Nucleus accumbens (tissue), 56 donors: Measurements from ENCODE around the gene TJAP1.
A peak's percentile ranks its signal among the peaks of the same experiment; 100 is the strongest.

Source experiments
- DNase-seq, 56 donors: peaks; one replicate each; lab custom pipeline; 2025; lab: John Stamatoyannopoulos, UW

The TJAP1 gene

DNA sequence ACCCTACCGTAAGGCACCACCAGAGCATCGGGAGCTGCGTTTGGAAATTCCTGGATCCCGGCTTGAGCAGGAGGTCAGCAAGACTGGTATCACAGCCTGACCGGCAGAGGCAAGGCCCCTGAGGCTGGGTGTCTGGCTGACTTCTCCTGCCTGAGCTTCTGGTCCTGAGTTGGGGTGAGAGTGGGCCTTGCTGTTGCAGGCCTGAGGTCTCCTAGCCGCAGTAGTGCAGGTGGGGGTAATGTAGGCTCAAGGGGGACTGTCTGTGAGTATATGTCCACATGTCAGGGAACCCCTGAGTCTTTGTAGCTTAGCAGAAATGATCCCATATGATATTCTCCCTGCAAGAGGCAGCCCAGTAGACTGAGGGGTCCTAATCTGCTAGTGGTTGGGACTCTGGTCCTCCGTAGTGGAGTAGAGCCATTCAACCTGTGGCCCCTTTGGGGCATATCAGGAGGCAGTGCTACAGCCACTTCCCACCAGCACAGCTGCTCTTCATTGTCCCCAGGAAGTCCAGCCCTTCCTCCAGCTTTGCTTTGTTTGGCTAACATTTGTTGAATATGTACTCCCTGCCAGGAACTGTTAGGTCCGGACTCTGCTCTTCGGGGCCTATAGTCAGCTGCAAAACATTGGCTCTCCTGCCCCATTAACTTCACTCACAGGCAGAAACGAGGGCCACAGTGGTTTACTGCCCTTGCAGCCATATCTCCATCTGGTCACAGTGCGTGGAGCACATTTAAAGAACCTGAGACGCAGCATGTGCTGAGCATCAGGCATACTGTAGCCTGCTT is 21.9 kb downstream of the TJAP1 start:
- DNase-seq, result no peak

DNA sequence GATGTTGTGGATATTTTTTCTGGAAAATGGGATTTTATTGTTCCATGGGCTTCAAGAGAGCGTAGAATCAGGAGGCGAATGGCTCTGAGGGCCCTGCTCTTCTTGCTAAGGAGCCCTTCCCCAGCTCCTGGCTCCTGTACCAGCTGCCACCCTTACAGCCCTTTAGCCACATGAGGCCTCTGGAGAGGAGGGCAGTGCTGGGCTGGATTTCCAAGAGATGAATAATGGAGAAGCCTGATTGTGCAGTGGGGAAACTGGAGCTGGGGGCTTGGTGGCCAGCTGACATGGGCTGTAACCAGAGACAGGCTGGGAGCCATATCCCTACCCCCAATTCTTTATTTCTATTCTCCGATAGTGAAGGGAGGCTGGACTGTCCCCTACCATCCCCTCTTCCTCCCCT is 23.6 kb downstream of the TJAP1 start:
- no peak for DNase-seq

DNA sequence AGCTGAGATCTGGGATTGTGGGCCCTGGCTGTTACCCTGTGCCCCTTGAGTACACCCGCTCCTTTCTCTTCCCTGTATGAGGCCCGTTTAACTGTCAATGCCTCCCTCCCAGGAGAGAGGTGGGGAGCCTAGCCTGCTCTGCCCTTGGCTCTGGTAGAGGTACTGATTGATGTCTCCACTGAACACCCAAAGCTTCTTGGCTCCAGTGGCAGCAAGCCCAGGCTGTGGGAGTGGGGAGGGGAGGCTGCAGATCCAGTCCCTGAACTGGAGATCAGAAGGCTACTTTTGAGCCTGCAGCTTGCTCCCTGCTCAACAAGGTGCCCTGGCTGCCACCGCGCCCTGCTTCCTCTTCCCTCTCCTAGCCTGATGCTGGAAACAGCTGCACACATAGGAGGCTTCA is 25.3 kb downstream of the TJAP1 start:
- DNase-seq, result no peak

DNA sequence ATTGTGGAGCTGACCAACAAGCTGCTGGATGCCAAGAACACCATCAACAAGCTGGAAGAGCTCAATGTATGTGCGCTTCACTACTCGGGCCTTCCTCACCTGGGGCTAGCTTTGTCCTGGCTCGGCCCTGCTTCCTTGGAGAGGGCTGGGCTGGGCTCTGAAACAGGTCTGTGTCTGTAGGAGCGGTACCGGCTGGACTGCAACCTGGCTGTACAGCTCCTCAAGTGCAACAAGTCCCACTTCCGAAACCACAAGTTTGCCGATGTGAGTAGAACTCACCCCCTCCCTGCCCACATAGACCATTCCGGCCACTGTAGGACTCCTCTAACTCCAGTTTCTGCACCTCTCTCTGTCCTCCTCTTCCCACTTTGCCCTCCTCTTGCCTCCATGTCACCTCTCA is 26.1 kb downstream of the TJAP1 start:
- no peak for DNase-seq

DNA sequence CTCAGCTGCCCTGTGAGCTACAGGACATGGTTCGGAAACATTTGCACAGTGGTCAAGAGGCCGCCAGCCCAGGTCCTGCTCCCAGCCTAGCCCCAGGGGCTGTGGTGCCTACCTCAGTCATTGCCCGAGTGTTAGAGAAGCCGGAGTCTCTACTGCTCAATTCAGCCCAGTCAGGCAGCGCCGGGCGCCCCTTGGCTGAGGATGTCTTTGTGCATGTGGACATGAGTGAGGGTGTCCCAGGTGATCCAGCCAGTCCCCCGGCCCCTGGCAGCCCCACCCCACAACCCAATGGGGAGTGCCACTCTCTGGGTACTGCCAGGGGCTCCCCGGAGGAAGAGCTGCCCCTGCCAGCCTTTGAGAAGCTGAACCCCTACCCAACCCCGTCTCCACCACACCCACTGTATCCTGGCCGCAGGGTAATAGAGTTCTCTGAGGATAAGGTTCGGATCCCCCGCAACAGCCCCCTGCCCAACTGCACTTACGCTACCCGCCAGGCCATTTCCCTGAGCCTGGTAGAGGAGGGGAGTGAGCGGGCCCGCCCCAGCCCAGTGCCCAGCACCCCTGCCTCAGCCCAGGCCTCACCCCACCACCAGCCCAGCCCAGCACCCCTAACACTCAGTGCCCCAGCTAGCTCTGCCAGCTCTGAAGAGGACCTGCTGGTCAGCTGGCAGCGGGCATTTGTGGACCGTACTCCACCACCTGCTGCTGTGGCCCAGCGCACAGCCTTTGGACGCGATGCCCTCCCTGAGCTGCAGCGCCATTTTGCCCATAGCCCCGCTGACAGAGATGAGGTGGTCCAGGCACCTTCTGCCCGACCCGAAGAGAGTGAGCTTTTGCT is 27.6 kb downstream of the TJAP1 start:
- DNase-seq, result no peak

DNA sequence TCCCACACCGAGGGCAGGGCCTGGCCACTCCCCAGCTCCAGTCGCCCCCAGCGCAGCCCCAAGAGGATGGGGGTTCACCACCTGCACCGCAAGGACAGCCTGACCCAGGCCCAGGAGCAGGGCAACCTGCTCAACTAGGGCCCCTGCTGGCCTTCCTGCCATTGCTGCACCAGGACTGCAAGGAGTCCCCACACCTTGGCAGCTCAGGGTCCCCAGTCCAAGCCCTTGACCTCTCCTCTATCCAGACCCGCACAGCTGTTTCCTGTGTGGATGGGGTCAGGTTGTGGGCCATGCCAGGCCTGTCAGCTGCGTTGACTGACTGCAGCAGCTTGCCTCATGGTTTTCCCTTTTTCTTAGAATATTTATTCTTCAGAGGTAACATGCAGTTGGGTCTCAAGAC is 28.3 kb downstream of the TJAP1 start:
- DNase-seq, result no peak

DNA sequence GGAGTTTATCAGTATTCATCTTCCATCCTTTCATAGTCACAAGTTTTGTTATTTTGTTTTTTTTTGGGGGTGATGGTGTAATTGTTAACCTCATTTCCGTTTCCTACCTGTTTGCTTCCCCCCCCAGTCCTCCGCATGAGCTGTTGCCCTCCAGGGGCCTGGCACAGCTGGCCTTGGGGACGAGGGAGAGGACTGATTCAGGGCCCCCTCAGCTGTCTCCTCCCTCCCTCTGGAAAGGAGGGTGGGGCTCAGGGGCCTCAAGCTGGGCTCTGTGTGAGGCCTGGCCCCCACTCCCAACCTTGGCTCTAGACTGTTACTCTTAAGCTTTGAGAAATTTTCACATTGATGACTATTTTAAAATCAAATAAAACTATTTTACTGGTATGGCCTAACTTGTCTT is 28.8 kb downstream of the TJAP1 start:
- DNase-seq, result no peak

DNA sequence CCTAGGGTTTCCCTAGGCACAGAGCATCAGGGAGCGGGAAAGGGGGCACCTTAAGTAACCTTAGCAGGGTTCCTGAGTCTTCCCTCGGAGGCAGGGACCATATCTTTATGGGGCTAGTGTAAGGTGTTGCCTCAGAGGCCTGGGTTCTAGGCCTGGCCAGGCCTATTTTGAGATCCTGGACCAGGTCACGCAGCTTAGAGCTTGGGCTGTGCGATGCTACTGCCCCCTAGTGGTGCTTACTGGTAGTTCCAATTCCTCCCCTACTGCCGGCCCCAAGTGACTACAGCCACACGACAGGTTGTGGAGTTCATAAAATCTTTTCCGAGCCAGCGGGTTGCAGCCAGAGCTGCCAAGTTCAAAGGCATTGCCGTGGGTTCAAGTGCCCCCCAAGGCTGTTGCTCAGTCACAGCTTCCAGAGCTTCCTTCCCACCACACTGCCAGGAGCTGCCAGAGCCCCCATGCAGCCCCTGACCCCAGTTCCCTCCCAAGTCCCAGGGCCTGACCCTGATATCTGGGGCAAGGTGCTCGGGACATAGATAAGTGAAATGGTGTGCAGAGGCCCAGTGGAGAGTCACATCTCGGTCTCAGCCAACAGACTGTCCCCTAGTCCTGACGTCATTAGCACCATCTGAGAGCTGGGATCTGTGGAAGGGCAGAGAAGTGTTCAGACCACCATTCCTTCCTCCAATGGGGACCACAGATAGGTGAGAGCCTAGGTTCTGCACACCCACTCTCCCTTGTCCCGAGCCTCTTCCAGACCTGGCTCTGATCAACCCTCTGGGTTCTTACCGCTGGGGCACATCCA is 29.5 kb downstream of the TJAP1 start:
- peak in 50 of 56 donors; percentile 25 to 90 (median 64) for DNase-seq

DNA sequence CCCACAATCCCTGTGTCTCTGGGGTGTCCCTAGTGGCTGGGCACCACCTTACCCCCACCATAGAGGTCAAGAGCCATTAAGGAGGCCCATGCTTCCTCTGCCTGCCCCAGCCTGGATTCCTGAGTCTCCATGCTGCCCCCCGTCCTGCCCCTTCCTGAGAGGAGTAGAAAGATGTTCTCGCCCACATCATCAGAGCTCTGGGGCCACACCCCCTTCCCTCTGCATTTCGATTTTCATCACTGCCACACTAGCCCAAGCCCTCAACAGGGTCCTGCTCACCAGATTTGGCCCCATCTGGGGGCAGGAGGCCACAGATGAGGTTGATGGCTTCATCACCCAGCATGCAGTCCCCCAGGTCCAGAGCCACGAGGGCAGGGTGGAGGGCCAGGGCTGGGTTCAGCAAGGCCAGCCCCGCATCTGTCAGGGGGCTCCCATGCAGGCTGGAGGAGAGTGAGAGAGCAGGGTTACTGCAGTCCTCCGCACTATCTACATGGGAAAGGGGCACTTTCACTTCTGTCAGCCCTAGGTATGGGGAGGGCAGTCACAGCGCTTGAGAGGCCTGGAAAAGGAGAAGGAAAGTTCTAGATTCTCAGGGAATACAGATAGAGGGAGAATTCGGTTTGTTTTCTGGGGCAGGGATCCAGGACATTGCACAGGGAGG is 31.2 kb downstream of the TJAP1 start:
- no peak for DNase-seq

DNA sequence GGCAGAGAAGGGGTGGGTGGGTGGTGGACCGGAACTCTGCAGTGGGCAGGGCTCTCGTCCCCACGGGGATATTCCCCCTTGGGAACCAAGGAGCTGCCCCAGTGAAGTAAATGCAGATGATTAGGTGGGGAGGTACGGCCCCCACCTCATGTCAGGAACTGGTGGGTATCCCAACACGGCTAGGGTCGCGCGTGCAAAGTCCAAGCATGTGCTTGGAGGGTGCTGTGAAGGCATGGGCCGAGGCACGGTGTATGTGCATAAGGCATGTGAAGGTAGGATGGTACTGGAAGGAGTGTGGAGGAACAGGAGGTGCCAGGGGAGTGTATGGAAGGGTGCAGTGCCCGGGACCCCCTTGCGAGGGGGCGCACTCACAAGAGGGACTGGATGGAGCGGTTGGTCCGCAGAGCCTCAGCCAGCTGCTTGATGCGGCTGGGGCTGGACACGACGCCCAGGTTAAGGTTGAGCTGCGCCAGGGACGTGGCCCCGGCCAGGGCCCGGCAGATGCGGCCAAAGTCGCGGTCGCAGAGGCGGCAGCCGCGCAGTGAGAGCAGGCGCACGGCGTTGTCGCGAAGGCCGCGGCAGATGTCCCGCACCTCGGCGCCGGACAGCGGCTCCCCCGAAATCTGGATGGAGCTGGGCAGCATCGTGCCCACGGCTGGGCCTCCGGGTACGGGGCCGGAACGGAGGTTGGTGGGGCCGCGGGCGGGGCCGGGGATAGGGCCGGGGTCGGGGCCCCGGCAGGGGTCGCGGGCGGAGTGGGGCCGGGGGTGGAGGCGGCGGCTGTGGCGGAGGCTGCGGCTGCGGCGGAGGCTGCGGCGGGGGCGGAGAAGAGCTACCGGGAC is 32.0 kb downstream of the TJAP1 start:
- no peak for DNase-seq

DNA sequence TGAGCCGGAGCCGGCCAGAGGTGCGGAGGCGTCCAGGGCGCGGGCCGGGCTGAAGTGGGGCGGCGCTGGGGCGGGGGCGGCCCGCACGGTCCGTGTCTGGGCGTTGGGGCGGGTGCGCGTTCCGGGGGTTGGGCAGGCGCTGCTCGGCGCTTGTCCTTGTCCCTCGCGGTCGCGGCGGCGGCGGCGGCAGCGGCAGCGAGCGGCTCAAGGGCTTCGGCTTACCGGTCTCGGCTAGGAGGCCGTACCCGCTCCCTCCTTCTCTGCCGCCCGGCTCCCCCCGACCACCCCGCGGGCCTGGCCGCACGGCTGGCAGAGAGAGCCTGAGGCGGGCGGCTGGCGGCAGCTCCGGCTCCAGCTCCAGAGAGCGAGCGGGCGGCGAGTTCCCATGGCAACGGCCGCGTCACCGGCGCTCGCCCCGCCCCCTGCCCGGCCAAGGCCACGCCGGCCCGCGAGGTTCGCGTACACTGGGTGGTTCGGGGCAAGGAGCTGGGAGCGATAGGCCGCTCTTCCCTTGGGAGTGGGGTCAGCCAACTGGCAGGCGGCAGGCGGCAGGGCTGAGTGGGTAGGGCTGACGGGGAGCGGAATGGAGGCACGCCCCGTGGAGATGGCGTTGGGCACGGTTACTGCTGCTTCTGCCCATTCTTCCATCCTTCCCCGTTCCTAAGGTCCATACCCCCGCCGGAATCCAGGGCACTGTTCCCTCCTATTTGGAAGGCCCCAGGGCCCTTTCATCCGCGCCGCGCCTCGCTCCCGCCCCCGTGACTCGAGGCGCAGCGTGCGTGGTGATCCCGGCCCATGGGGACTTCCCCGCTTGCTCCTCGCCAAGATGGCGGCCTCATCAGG is 32.8 kb downstream of the TJAP1 start, which contains the start of gene LRRC73:
LRRC73 (minus strand) TSS at position 363 of the 843 bp plus-strand sequence. CDS start 561 bp downstream, outside the sequence.
- DNase-seq, result peak in 54 of 56 donors; percentile 26 to 90 (median 74)

DNA sequence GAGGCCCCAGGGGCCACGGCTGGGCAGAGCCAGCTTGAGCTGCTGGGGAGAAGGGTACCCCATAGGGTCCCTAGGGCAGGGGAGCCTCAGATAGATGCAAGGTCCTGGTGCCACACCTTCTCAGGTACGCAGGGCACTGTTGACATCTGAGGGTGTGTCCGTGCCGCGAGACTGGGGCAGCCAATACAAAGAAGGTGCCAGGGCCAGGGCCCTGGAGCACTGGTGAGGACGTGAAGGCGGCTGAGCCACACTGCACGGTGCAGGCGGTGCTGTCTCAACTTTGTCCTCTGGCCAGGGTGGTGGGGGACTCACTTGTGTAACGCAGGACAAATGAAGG is 33.4 kb downstream of the TJAP1 start:
- DNase-seq, result peak in 1 of 56 donors; percentile 48

DNA sequence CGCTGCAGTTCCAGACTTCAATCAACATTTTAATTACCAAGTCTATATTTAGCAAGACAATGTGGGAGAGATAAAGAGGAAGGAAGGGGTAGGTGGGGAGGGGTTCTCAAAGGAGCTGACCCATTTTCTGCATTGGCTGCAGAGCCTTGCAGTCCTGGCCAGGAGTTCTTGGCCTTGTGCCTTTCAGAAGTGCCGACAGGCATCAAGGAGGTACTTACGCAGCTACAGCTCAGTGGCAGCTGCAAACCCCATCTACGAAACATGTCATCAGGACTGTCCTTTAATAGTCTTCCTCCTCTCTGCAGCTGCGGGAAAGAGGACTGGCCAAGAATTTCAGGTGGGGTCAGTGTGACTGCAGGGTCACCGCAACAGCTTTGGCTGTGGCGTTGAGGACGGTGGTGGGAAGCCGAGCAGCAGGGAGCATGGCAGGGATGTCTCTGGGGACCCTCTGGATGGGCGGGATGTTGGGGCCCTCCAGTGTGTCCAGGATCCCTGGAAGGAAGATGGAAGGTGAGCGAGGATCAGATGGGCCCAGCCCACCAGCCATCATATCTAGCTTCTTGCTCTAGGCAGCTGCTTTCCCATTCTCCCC is 34.5 kb downstream of the TJAP1 start:
- peak in 1 of 56 donors; percentile 20 for DNase-seq

DNA sequence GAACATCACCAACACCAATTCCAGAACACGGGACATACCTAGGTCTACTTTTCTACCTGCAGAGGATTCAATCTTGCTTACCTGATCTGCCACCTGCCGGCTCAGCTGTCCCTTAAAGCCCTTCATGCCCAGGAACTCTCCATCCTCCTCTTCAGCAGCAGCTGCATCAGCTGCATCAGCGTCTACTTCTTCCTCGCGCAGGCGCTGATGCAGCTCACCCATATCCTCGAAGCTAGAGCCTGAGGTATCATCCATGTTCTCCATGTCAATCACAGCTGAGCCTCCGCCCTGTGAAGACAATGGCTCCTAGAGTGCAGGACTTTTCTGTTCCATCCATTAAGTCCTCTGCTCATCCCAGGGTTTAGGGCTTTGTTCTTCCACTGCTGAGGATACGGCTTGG is 38.4 kb downstream of the TJAP1 start:
- no peak for DNase-seq

DNA sequence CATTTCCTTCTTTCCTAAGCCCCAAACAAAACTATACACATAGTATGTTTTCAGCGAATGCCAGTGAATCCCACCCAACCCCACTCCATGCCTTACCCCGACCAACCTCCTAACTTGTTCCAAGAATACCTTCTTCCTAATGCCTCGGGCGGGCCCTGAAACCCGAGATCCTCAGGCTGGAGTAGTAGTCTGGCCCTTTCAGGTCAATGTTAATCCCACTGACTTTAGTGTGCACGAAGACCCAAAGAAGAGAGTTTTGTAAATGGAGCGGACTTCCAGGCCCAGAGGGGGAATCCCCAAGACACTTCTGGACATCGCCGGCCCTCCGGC is 39.0 kb downstream of the TJAP1 start:
- no peak for DNase-seq

DNA sequence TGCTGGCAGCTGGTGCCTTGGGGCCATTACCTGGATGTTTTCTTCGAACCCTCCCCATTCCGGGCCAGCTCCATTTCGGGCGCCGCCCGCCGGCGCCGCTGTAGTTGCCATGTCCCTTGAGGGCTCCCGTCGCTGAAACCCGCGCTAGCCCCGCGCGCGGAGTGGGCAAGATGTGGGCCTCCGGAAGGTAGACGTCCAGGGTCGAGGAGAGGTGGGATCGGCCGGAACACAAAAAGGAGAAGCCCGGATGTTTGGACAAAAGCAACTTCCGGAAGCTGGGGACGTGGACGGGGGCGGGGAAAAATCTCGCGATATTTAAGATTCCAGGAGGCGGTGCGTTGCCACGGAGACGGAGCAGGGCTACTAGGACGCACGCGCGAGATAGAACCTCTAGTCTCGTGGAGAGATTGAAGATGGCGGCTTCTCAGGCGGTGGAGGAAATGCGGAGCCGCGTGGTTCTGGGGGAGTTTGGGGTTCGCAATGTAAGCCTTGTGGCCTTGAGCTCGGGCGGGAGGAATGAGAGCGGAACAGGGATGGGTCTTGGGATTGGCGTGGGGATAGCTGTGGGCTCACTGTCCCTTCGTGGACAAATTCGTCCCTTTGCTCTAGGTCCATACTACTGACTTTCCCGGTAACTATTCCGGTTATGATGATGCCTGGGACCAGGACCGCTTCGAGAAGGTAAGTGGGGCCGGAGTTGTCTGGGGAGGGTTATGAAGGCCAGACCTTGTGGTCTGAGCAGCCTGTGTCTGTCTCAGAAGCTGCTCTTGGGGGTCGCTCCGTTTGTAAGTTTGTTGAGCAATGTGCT is 39.5 kb downstream of the TJAP1 start, which contains the start of the genes POLR1C and YIPF3:
POLR1C (plus strand) TSS at position 393 of the 808 bp plus-strand sequence; CDS start at position 414, 21 bp downstream.
YIPF3 (minus strand) TSS at position 230 of the 808 bp plus-strand sequence; CDS start at position 111, 119 bp downstream.
- peak; percentile 53 to 99 (median 94) for DNase-seq
